NCI-H69 (cell line): ENCODE measurements around the gene MSI2.

Experiments
- DNase-seq: peaks from one replicate; lab custom pipeline; 2025; lab: John Stamatoyannopoulos, UW

Gene MSI2

DNA sequence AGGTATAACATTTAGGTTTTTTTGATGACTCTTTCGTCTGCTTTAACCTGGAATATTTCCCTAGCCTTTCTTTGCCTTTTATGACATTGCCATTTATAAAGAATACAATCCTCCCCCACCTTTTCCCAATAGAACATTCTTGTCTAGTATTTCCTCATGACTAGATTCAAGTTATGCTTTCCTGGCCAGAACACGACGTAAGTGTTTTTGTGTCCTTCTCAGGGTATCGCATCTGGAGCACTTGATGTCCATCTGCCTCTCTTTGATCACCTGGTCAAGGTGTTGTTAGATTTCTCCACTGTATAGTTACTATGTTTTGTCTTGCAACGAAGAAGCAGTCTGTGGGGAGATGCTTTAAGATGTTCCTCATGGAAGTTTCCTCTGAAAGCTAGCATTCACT is 87.4 kb downstream of the MSI2 start:
- DNase-seq: no peak

DNA sequence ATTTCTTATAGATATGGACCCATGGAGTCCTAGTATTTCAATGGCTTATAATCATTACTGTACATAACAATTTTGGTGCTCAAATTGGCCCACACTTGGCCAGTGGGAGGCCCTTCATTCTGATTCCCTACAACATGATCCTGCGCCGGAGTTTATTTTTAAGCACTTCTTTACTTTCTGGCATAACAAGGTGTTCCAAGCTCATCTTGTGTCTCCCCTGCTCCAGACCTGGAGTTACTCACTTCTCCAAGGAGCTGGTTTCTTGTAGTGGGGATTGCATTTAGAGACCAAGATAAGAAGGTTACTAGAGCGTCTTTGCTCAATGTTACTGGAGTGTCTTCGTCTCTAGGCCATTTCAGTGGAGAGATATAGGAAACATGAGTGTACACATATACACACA is 87.9 kb downstream of the MSI2 start:
- no peak for DNase-seq

DNA sequence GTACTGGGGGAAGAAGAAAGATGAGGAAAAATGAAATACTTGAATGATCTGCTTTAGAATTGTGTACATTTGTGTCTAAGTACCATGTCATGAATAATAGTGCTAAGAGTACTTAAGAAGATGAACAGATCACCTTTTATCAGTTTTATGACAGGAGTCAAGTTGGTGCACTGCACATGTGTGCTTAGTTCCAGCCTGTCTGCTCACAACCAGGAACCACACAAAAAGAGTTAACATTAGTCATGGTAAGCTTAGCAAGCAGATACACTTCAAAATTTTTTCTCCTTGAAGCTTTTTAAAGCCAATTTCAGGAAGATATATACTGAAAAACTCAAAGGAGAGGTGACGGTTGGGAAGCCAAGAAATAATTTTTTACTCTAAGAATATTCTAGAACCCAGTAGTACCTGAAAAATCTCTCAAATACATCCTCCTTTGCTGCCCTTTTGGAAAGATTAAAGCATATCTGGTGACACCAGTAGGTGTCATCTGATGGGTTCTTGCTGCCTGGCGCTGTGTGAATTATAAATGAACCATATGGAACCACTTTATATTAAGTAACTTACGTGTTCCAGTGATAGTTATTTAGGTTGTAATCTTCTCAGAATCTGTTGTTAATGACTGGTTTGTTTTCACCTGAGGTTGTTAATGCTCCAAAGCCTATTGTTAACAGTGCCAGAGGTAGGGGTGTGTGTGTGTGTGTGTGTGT is 93.4 kb downstream of the MSI2 start:
- DNase-seq: peak; percentile 97

DNA sequence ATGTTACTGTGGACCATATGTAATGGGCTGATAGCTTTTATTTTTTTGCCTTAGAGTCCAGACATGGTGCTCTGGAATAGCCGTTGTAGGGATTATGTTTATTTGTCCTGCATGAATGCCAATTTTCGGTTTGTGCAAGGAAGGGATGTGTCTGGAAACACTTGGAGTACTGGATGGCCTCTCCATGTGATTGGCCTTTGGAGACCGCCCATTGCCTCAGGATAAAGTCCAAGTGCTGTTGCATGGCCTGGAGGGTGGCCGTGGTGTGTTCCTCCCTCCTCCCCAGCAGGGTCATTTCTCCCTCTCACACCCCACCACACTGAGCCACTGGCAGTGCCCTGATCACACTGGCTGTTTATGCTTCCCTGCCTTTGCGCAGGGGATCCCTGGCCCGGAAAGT is 93.9 kb downstream of the MSI2 start:
- peak; percentile 97 for DNase-seq

DNA sequence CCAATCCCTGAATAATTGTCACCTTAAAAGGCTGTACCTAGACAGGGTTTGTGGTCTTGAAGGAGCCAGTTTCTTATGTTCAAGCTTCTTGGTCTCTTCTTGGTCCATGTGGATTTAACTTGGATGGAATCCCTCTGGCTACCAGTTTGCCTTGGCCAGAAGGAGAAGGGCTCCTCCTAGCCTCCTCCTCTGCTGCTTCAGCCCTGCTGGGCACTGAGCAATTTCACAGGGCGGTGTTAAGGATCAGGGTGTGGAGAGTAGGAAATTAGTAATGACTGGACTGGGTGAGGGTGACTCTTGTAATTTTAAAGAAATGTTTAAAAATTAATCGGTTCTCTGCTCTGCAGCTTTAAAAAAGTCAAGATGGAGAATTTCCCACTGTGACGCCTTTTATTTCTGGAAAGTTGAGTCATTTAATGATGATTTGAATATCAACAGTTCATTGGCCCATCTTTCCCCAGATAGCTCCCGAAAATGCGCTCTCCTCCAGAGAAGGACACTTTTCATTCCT is 96.4 kb downstream of the MSI2 start:
- no peak for DNase-seq

DNA sequence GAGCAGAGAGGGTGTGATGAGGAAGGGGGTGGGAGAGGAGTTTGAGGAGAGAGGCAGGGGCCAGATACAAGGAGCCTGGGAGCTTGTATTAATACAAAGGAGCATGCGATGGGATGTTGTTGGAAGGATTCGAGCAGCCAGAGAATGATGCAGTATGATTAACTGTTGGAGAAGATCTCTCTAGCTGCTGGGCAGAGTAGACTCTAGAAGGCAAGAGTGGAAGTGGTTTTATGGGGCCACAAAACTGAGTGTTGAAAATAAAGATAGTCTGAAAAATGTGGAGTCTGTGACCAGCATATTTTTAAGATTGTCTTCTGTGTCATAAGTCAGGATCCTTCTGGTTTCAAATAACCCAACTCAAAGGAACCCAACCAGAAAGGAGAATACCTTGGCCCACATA is 98.3 kb downstream of the MSI2 start:
- DNase-seq: no peak

DNA sequence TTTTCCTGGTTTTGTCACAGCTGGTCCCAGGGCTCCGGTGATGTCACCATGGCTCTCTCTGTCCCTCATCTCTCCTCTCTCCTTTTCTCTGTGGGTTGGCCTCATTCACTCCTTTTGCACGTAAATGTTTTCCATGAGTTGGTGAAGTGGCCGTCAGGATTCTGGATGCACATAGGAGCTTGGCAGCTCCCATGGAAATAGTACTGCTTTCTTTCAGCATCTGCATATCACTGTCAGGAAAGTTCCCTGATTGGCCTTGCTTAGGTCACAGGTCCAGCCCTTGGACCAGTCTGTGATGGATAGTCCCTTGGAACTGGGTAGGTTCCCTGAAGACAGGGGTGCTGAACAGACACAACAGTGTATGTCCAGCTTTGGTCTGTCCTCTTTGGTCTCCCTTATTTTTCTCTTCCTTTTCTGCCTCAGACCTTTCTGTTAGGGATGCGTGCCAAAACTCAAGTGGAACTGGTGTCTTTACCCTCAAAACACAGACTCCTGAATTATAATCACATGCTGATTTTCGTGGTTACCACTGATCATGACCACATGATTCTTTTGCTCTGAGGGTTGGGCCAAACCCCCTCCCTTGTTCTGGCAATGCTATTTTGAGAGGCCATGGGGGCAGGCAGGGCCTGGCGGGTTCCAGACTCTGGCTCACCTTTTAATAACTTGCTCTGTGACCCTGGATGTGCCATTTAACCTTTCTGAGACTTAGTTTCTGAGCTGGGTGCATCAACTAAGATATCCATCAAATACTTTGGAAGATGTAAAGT is 99.0 kb downstream of the MSI2 start:
- DNase-seq: no peak

DNA sequence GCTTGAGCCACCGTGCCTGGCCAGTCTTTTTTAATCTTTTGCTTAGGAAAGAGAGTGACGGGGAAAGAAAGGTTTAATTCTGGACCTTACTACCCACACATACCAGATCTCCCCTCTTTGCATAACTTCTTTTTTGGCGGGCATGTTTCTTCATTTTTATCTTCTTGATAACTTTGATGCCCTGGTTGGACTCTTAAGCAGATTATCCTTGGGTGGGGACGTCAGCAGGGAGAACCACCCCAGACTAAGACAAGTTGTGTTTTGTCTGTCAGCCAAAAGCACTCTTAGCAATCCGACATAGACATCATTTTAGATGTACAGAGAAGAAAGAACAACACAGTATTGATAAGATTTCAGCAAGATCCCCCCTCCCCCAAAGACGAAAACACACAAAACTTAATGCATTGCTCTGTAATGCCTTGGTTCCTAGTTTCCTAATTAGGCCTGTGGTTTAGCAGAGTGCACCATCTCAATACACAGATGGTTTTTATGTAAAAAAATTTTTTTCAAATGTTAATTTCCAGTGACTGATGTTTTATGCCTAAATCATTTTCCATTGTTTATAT is 99.9 kb downstream of the MSI2 start:
- no peak for DNase-seq

DNA sequence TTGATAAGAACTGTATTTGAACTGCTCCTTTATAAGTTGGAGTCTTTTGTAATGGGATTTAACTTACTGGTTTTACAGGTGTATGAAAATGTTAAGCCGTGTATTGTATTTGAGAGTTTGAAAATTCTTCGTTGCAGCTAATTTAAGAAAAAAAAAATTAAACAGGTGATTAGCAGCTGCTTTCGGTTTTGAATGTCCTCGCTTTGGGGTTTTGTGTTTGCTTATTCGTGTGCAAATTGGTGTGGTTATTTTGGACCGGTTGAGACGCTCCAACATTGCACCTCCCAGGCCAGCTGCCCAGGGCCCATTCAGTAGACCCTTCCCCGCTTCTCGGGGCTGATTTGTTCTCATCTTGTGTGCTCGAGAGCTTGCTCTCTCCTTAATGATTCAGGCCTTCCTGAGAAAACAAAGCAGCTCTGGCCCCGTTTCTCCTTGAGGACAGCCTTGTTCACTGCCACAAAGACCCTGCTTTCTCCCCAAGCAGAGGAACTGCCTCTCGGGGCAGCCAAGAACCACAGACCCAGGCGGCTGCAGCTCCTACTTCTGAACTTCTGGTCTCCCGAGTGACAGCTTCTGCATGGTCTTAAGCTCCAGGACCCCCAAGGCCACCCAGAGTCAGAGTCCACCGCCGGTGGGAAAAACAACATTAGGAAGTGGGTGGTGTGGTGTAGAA is 100.5 kb downstream of the MSI2 start:
- no peak for DNase-seq

DNA sequence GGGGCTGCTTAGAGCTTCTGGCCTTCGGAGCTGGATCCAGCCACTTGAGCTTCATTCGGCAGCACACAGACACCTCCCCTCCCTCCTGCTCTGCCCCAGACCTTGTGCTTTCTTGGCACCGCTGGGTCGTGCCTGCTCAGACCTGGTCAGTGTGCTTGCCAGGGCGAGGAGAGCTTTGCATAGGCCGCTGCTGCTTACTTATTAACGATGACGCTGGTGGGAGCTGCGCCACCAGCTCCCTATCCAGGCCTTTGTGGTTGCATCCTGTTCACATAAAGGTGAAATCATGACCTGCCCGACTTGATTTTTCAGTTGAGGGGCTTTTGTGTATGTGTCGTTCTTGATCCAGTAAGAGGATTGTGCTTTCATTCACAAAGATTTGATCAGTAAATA is 101.1 kb downstream of the MSI2 start:
- no peak for DNase-seq

DNA sequence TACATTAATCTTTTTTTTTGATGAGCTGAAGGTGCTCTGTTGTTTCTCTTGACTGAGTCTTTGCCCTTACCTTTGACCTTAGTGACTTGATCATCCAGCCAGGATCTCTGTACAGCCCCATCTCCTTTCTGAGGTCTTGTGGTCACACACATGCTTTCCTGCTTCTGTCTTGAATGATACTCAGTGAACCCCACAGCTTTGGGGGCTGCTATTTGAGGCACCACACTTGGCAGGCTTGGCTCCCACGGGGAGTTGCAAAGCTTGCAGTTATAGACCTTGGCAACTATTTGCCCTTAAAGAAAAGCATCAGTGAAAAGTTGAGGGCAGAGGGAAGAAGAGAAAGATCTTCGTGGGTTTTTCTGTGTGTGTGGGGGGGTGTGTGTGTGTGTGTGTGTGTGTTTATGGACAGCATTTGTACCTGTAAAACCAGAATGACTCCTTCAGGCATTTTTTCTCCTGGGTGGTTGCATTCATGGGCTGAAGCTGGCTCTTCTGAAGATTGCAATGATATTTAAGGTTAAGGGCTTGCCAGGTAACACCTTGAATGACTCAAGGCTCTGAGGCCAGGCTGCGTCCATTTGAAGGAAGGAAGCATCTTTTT is 101.6 kb downstream of the MSI2 start:
- no peak for DNase-seq

DNA sequence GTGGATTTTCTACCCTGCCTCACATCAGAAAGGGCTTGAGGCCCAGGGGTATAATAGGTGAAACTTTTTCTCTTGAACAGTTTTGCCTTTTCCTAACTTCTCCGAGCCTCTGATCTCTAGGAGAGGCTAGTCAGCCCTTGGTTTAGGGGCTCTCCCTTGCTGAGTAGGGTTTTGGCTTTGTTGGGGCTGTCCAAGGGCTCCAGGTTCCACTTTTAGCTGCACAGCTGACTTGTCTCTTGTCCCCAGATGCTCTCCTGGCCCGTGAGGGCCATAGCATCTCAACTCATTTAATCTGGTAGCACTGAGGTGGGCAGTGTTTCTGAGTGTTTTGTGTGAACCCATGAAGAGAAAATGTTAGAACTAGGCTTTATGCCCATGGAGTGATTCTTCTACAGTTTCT is 103.9 kb downstream of the MSI2 start:
- no peak for DNase-seq

DNA sequence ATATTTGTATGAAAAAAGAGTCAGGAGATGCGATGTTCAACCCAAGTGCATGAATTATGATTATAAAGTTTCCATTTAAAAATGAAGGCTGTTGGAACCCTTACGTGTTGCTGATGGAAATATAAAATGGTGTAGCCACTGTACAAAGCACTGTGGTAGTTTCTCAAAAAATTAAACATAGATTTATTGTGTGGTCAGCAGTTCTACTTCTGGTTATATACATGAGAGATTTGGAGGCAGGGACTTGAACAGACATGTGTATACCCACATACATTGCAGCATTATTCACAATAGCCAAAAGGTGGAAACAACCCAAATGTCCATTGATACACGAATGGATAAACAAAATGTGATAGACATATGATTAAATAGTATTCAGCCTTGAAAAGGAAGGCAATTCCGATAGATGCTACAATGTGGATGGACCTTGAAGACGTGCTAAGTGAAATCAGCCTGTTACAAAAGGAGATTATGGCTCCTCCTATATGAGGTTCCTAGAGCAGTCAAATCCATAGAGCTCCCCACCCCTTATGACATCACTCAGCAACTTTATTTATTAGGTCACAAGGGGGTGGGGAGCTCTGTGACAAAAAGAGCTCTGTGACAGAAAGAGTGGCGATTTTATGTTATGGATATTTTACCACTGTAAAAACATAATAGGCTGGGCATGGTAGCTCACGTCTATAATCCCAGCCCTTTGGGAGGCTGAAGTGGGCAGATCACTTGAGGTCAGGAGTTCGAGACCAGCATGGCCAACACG is 106.7 kb downstream of the MSI2 start:
- peak; percentile 45 for DNase-seq

DNA sequence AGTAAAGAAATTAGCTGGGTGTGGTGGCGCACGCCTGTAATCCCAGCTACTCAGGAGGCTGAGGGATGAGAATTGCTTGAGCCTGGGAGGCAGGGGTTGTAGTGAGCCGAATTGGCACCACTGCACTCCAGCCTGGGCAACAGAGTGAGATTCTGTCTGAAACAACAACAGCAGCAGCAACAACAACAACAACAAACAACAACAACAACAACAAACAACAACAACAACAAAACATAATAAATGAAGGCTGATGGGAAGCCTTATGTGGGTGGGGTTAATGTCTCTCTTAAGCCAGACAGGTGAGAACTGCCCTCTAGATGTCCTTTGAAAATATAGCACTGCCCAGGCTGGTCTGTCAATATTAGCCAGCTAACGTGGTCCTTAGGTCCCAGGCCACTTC is 107.3 kb downstream of the MSI2 start:
- DNase-seq: no peak

DNA sequence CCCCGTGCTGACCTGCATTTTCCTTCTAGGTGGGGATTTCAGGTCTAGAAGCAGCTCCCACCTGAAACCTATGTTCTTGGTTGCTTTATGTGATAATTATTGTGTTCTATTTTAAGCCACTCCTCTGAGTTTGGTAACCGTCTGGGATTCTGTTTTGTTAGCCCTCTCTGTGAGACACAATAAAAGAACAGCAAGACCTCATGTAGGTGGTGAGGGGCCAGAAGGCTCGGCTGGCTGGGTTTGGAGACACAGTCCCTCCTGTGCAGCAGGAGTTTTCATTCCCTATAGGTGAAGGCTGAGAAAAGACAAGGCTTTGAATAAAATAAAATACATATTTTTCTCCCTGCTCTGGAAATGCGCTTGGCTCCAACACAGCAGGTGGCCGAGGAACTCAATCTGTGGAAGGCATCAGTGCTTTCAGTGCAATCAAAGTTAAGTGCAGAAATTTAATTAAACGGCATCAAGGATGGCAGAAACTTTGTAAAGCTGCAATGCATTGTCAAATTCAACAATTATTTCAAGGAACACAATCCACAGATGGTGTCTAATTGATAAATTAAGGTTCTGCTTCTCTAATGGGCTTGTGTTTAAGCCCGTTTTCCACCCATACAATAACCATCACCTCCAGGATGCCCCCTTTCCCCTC is 107.8 kb downstream of the MSI2 start:
- peak; percentile 92 for DNase-seq

DNA sequence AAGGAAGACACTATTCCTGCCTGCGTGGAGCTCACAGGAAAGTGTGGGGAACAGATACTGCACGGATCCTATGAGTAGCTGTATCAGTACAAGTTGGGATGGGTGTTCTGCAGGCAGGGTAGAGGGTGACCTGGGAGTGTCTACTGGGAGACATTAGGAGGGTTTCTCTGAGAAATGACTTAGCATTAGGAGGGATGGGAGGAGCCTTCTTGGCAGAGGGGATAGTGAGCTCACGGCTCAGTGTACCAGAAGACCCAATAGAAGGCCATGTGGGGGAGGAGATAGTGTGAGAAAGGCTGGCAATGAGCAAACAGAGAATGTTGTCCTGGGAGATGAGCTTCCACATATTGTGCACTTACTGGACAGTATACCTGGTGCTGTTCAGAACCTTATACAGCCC is 109.1 kb downstream of the MSI2 start:
- peak; percentile 54 for DNase-seq

DNA sequence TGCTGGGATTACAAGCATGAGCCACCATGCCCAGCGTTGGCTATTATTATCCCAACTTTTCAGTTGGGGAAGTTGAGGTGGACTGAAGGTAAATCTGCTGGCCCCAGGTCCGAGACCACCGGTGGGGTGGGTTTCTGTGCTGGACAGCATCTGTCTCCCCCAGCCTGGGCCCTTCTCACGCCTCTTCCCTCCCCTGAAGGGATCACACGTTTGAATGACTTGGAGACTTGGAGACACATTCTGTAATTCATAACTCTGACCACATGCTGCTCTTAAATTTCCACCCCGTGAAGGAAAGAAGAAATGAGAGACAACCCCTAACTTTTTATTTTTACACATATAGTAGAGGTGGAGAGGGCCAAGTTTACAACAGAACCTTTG is 109.8 kb downstream of the MSI2 start:
- no peak for DNase-seq

DNA sequence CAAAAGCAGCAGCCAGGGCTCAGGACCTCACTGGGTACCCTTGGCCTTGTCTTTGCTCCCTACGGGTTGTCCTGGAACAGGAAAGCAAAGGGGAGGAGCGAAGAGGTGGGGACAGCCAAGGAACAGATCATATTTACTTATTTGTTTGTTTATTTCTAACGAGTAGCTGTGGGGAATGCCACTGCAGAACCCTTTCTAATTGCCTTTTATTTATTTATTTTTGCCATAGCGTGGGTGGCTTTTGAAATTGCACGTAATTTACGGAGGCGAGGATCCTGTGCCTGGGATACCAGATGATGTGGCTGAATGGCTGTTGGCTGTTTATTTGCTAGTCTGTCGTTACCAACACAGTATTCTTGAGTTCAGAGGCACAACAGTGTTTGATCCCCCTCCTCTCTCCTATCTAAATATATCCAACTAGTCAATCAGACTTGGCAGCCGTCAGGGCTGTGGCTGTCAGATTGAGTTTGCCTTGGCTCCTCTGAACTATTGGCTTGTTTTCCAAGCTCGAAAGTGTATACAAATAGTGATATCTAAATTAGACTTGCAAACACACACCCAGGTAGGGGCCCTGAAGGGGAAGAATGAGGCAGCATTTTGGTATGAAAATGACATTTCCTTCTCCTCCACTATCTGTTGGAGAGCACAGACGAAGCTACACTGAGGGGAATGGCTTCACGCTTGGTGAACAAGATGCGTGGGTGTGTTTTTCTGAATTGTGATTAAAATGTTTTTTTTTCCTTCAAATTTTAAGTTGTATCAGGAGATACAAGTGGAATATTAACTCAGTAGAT is 110.4 kb downstream of the MSI2 start:
- DNase-seq: no peak

DNA sequence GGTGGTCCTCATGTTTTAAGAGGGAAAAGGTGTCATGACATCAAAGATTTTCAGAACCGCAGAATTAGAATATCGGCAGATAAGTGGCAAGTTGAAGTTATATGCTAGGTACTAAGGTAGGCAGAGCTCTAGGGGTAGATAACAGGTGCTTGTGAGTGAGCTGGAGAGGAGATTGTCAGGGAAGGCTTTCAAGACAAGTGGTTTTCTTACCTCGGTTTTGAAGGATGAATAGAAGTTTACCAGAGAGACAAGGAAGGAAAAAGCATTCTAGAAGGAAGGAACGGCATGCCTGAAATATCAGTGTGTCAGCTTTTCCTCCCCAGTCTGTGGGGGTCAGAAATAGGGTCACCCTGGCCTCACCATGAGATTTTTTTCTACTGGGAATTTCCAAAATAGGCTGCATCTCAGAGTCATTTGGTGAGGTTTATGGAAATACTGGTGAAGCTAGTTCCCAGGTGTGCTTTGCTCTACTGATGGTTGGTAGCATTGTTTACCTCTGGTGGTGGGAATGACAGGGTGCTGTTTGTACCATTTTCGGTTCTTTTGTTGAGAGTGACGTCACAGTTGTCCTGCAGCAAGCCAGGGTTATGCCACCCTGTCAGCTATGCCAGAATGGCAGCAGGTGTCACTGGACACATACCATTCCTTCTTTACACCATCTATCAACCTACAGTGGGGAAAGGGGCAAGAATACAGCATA is 112.5 kb downstream of the MSI2 start:
- peak; percentile 54 for DNase-seq
